Caco-2 (cell line): Measurements from ENCODE around the gene CDK7. TPM values are rescaled to one million over a fixed set of nuclear protein-coding genes. Genes with fewer than 3 reads are reported as not detected.

Experiments used
- BruUV-seq: library from RNA; stranded (reverse); fragments of 400-500 nt; replicated peaks from 2 replicates; lab custom pipeline; 2021; lab: Mats Ljungman, UMichigan
- CTCF ChIA-PET: fragments of 300-600 bp; sonication (Branson Sonifier 250); formaldehyde crosslinking; loops from one replicate; lab custom pipeline; 2022; ENCODE audit warnings: antibody characterized with exemption; lab: Charles Lee
- POLR2A ChIA-PET: fragments of 300-600 bp; sonication (Branson Sonifier 250); formaldehyde crosslinking; loops from one replicate; lab custom pipeline; 2022; ENCODE audit warnings: antibody characterized with exemption; lab: Charles Lee
- DNase-seq, 2 experiments: peaks; one replicate each; pipeline versions ENCODE4 v3.0.0 to v3.0.0-alpha.2; 2020 to 2022
- H3K27me3 ChIP-seq: replicated peaks from 2 replicates; pipeline ENCODE4 v1.6.0; 2011; ENCODE audit warnings: low read length; ENCODE audit not compliant: control insufficient read depth, insufficient read depth
- H3K36me3 ChIP-seq: 2 replicates; pipeline ENCODE4 v1.5.1; 2011; ENCODE audit warnings: low read length; ENCODE audit not compliant: control insufficient read depth, insufficient read depth
- H3K4me1 ChIP-seq: fragments of 250-450 bp; sonication (Bioruptor Pico); 2 replicates; pipeline ENCODE4 v1.5.1; 2020; ENCODE audit warnings: mild to moderate bottlenecking
- H3K4me3 ChIP-seq: 2 replicates; pipeline ENCODE4 v1.5.1; 2011; ENCODE audit warnings: low read depth, mild to moderate bottlenecking, control low read depth, low read length
- H3K9me3 ChIP-seq: fragments of 250-450 bp; sonication (Bioruptor Pico); 2 replicates; pipeline ENCODE4 v1.5.1; 2020; ENCODE audit warnings: mild to moderate bottlenecking, moderate library complexity
- H3K27ac Mint-ChIP-seq: one replicate; pipeline ENCODE4 v1.8.0; 2022; ENCODE audit warnings: mixed read lengths; ENCODE audit not compliant: unreplicated experiment
- H3K27me3 Mint-ChIP-seq: one replicate; pipeline ENCODE4 v1.8.0; 2022; ENCODE audit warnings: mixed read lengths; ENCODE audit not compliant: insufficient read depth, unreplicated experiment
- H3K36me3 Mint-ChIP-seq: one replicate; pipeline ENCODE4 v1.8.0; 2022; ENCODE audit warnings: mild to moderate bottlenecking, mixed read lengths; ENCODE audit not compliant: insufficient read depth, unreplicated experiment
- H3K4me1 Mint-ChIP-seq: one replicate; pipeline ENCODE4 v1.8.0; 2022; ENCODE audit warnings: low read depth, mixed read lengths; ENCODE audit not compliant: unreplicated experiment
- H3K4me3 Mint-ChIP-seq: one replicate; pipeline ENCODE4 v1.8.0; 2022; ENCODE audit warnings: mild to moderate bottlenecking, moderate library complexity, mixed read lengths; ENCODE audit not compliant: unreplicated experiment
- H3K9me3 Mint-ChIP-seq: one replicate; pipeline ENCODE4 v1.8.0; 2022; ENCODE audit warnings: mixed read lengths; ENCODE audit not compliant: unreplicated experiment
- CTCF ChIP-seq, 2 experiments: fragments of 200-600 bp in 1 of 2; IDR thresholded peaks; 1 replicate in 1 of 2; 2 replicates in 1 of 2; pipeline versions ENCODE4 v1.5.1 to v1.8.0; 2011 to 2022; ENCODE audit warnings: antibody characterized with exemption in 1 of 2, control low read depth in 1 of 2, inconsistent platforms in 1 of 2, low read depth in 1 of 2, low read length in 1 of 2, mild to moderate bottlenecking in 1 of 2, moderate library complexity in 1 of 2; ENCODE audit not compliant: insufficient read depth in 1 of 2, severe bottlenecking in 1 of 2, unreplicated experiment in 1 of 2
- intact Hi-C: fragments of 100-400 bp; cut with micrococcal nuclease; formaldehyde crosslinking; loops from one replicate; pipeline ENCODE4 v1.10.0; 2022; ENCODE audit not compliant: unreplicated experiment
- total RNA-seq: library from RNA; stranded (reverse); gene quantifications from 2 replicates; pipeline ENCODE4 v1.2.3, GENCODE V29; 2022

The CDK7 gene
- total RNA-seq, 1 experiment from 2014 or later, result 90.5 TPM

- intact Hi-C loops, result no loop called here
- peaks cover 13% of the 10 kb centered on the region; the same call in 1 of the 2 replicates for H3K9me3 ChIP-seq
- BruUV-seq, result no TSS peak
- DNase-seq, result no peak
- Mint-ChIP-seq H3K4me1 (no peaks in the 10 kb centered on the region), H3K27me3 (no peaks in the 10 kb centered on the region), H3K27ac (no peak overlapping the region), H3K4me3 (no peak overlapping the region), H3K9me3 (no peaks in the 10 kb centered on the region), H3K36me3 (peaks cover 80% of the 10 kb centered on the region)
- TF ChIP-seq CTCF (IDR thresholded peaks at IDR 0.05; ENCODE audit: insufficient read depth in 1 of 2, low read depth in 1 of 2, low read length in 1 of 2, severe bottlenecking in 1 of 2, unreplicated experiment in 1 of 2), result no peak
- no peaks in the 10 kb centered on the region for H3K27me3 ChIP-seq
- peaks cover 8% of the 10 kb centered on the region for H3K36me3 ChIP-seq
- ChIA-PET POLR2A (no interaction called here), CTCF (no interaction called here)
- H3K4me1 ChIP-seq, result no peaks in the 10 kb centered on the region
- no peak overlapping the region for H3K4me3 ChIP-seq
Observed at GRCh38 chr5:69309380-69309779, 74.7 kb downstream of the CDK7 start.

- Mint-ChIP-seq H3K27ac (no peak overlapping the region), H3K4me3 (no peak overlapping the region)
Observed at GRCh38 chr5:69312459-69313160, 77.9 kb downstream of the CDK7 start.

GRCh38 chr5:69313428-69313827, 78.7 kb downstream of the CDK7 start:
- H3K4me1 Mint-ChIP-seq, result no peaks in the 10 kb centered on the region
- Histone ChIP-seq H3K27me3 (no peaks in the 10 kb centered on the region), H3K9me3 (peaks cover 13% of the 10 kb centered on the region; the same call in 1 of the 2 replicates), H3K4me1 (no peaks in the 10 kb centered on the region), H3K4me3 (no peak overlapping the region), H3K36me3 (peaks cover 10% of the 10 kb centered on the region)
- no peak for TF ChIP-seq CTCF (IDR thresholded peaks at IDR 0.05; ENCODE audit: insufficient read depth in 1 of 2, low read depth in 1 of 2, low read length in 1 of 2, severe bottlenecking in 1 of 2, unreplicated experiment in 1 of 2)
- no TSS peak for BruUV-seq
- CTCF ChIA-PET, result no interaction called here
- no peak overlapping the region for H3K4me3 Mint-ChIP-seq
- H3K27ac Mint-ChIP-seq, result no peak overlapping the region
- no peak for DNase-seq
- H3K9me3 Mint-ChIP-seq, result no peaks in the 10 kb centered on the region
- intact Hi-C loops, result no loop called here
- H3K36me3 Mint-ChIP-seq, result peaks cover 73% of the 10 kb centered on the region
- H3K27me3 Mint-ChIP-seq, result no peaks in the 10 kb centered on the region
- POLR2A ChIA-PET, result no interaction called here

More at GRCh38 chr5:69312459-69313160, 77.9 kb downstream of the CDK7 start:
- intact Hi-C loops, result no loop called here
- no peaks in the 10 kb centered on the region for H3K4me1 Mint-ChIP-seq
- H3K9me3 Mint-ChIP-seq, result no peaks in the 10 kb centered on the region
- DNase-seq, result no peak
- TF ChIP-seq CTCF (IDR thresholded peaks at IDR 0.05; ENCODE audit: insufficient read depth in 1 of 2, low read depth in 1 of 2, low read length in 1 of 2, severe bottlenecking in 1 of 2, unreplicated experiment in 1 of 2), result no peak
- H3K4me3 ChIP-seq, result no peak overlapping the region
- no peaks in the 10 kb centered on the region for H3K4me1 ChIP-seq
- H3K27me3 ChIP-seq, result no peaks in the 10 kb centered on the region
- peaks cover 13% of the 10 kb centered on the region; the same call in 1 of the 2 replicates for H3K9me3 ChIP-seq
- H3K27me3 Mint-ChIP-seq, result no peaks in the 10 kb centered on the region
- CTCF ChIA-PET, result no interaction called here
- peaks cover 10% of the 10 kb centered on the region for H3K36me3 ChIP-seq
- H3K36me3 Mint-ChIP-seq, result peaks cover 76% of the 10 kb centered on the region
- POLR2A ChIA-PET, result no interaction called here
- no TSS peak for BruUV-seq
